GM21515 (cell line): Measurements from ENCODE around the gene ZNF862.

ENCODE experiments used
- ATAC-seq: cut with Tn5 transposase; IDR thresholded peaks from one replicate; pipeline ENCODE4 v1.9.1; 2021; ENCODE audit not compliant: unreplicated experiment

Gene ZNF862

DNA sequence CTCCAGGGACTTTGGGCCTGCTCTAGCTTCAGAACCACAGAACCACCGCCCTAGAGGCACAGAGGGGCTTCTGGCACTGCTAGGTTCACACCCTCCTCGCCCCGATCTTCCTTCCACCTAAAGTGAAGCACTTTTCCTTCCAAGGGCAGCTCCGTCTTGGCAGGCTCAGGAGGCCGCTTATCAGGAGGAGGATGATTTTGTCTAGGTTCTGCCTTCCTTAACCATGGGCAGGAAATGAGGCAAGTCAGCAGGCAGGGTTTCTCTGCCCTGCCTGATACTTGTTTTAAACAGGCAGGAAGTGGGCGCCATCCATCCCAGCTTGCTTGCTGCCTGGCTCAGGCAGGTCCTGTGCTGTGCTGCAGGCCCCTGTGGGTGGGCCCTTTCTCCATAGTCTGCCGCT, 27.3 kb downstream of the ZNF862 start:
- no peak for ATAC-seq

DNA sequence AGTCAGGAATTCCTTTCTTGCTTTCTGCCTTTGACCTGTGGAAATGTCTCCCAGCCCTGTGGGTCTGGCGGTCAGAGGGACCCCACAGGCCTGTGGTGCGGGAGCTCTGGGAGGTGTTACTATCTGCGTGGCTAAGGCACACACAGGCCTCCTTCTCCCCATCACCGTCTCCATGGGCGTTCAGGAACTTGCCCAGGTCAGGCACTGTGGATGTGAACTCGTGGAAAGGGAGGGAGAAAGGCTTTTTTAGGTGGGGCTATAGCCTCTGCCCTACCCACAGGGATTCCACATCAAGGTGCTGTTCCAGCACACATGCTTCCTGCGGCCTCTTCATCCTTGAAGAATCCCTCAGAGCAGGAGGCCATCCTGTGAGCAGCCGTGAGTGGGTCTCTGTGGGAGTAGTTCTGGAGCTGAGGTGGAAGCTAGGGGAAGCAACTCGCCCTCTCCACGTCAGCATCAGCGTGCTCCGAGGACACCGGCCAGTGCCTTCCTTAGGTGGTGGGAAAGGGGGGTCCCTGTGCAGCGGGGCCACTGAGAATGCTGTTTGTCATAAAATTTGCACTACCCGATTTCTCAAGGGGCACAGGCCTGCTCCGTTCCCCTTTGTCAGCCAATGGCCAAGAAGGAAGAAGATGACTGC, 28.1 kb downstream of the ZNF862 start:
- no peak for ATAC-seq

DNA sequence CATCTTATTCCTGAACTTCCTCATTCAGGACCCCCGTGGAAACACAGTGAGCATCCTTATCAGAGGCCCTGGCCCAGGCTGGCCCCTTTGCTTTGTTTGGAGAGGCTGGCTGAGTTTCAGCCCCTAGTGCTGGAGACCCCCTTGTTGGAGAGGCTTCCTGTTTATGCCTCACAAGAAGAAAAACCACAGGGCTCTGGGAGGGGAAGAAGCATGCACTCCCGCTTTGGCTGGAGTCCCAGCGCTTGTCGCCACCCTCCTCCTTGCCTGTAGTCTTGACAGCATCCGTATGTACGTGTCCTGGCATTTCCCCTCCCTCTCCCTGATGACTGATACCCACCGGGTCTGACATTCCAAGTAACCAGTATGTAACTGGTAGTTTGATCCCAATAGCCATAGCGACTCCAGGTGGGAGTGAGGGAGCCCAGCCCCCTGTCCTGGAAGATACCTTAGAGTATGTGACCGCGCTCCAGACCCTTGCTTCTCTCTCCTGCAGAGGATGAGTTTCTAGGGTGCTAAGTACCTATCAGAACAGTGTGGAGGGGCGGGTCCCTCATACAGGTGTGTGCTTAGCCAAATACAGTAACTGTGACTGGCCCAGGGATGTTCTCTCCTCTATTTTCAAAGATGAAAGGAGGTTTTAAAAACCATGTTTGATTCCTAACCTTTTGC, 28.7 kb downstream of the ZNF862 start:
- ATAC-seq, result no peak

DNA sequence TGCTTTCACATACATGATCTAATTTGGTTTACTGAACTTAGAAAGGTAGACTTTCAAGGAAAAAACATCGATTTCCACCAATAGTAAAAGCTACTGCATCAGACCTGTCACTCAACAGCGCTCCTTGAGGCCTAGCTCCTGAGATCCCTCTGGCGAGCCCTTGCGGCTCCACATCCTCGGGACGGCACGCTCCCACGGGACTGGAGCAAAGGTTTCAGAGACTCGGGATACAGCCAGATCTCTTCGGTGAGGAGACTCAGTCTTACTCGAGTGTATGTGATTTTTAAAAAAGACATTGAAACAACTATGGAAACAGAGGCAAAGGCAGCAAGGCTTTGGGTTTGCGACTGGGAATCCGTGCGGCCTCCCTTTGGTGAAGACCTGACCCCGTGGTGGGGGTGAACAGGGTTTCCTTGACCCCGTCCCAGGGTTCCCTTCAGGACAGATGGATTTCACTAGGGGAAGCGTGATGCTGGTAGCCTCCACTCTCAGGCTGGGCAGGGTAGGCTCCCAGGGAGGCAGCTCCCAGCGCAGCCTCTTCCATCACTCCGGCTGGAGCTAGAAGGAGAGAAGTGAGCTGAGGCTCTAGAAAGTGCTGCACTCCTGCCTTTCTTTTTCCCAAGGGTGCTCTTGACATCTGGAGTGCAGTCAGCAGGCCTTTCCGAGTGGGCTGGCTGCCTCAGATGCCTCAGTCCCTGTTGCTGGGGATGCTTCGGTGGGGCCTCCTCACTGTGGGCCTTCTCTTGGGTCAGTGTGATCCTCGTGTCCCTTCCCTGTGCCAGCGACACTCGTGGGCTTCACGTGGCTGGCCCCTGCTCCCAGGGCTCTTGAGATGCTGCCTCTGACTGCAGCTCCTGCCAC, 29.8 kb downstream of the ZNF862 start:
- ATAC-seq, result no peak

DNA sequence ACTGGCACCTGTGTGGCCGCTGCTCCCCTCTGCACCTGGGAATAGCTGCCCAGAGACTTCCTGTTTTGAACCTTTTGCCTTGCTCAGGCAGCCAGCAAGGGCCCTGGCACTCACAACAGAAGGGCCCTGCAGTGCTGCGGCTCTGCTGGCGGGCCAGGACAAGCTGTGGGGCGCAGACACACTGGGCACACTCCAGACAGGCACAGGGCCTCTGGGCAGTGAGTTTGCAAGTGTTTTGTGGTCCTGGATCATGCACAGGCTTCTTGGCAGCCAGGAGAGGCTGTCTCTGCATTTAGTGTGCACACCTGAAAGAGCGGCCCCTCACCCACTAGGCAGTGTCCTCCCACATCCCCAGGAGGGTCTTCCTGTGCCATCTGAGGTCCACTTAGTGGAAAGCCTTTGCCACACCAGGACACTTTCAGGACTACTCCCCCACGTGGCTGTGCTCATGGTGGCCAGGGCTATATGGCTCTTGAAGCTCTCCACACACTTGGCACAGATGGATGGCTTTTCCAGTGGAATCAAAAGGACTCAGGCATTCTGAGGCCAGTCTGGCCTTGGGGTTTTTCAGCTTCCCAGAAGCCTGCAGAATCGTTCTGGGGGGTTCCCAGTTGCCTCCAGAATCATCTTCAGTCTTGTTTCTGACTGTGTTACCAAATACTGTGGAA, 30.6 kb downstream of the ZNF862 start:
- no peak for ATAC-seq

DNA sequence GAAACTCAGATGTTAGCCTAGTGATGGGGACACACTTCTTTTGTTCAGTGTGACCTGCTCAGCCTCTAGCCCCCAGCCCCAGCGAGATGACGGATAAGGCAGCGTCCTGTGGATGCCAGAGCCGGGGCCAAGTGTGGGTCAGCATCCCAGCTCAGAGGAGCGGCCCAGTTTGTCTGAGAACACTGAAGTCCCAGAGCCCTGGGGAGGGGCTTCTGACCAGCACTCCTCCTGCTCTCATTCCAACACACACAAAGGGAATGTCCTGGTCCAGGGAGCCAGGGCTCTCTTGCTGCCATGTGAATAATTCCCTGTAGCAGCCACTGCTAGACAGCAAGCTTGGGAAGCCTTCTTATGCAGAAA, 31.1 kb downstream of the ZNF862 start:
- ATAC-seq, result no peak

DNA sequence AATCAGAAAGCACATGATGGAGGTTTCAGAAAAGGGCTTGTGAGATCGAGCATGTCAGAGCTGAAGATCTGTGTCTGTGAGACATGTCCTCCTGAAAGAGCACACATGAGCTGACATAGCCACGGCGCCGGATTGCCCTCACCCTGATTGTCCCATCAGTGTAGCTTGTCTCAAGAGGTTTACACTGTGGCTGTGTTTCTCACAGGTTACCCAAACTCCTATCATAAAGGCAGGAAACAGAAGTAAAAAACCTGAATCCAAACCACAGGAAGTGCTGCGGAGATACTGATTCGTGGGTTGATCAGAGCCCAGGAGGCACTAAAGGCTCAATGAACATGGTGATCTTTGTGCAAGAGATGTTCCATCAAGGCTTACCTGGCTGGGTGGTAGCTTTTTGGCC, 31.7 kb downstream of the ZNF862 start:
- no peak for ATAC-seq

DNA sequence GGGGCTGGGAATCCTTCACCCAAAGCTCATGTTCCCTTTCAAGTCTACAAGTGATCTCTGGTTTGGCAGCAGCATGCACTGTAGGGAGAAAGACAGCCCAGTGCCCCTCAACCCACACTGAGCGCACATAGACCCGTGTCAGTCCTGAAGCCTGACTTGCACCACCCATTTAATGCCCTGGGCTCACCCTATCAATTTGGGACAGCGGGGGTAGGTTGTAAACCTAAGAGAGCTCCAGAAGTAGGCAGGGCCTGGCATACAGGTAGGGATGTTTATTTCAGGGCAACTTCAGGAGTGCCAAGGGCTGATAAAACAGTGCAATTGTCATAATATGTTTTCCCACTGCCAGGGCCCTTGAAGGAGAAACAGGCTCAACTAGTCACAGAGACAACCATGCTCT, 32.1 kb downstream of the ZNF862 start:
- ATAC-seq, result no peak

DNA sequence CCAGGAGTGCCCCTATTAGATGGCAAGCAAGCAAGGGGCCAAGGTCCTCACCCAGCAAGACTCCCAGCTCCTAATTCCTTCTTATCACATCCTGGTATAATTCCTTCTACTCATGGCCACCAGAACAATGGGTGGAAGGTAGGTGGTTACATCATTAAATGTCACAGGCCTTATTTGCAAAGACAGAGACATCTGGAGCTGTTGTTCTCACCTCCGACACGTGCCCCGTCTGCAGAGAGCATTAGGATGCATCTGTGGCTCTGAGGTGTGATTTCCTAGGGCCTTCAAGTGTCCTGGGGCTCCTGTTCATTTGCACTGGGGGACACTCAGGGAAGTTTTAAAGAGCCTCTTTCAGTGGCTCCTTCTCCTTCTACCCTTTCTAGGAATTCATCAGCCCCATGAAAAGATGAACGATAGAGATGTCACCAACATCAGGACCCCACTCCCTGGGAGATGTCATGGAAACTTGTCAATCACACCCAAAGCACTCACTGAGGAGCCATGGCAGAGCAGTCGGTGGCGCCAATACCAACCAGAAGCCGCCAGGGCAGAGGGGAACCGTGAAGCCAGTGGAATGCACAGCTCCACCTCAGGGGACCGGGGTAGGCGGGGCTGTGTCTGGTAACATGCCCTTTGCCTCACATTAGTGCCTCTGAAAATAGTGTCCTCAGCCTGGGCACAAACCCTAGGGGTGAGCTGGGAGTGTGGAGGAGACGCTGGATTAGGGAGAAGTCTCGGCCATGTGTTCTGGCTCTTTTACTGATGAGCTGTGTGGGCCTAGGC, 32.7 kb downstream of the ZNF862 start:
- no peak for ATAC-seq

DNA sequence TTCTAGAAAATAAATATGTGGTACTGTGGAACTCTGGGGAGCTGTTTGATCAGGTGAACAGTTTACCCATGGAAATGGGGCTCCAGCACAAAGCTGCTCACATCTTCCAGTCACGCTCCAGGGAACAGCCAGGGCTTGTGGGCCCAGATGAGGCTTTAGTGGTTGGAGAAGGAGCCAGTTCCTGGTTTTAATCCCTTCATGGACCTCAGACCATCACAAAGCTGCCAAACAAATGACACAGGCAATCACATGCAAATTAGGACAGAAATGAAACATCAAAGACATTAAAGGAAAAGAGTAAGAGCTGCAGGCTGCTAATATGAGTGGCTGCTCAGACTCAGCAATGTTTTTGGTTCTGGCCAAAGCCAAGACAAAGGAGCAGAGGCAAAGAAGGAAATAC, 33.4 kb downstream of the ZNF862 start:
- no peak for ATAC-seq

DNA sequence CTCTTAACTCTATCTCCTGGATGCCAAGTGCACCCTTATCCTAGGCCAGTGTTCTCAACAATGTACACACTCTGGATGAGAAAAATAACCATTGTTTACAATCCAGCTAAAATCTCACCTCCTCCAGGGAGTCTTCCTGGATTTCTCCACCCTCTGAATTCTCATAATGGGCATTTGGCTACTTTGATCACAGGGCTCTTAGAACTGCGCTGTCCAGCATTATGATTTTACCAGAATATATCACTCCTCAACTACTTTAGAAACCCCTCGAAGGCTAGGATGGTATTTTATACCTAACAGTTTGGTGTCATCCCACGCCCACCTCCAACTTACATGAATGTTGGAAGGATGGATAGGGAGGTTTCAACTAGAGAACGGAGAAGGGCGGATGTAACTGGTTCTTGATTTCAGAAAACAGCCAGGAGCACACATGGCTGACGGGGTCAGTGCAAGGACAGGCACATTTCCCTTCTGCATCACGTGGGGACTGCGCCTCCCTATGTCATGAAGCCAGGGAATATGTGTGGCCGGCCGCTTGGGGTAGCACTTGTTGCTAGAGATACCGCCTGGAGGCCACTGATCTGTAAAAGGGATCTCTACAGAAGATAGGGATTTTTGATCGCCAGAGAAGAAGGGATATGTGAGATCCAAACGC, 34.4 kb downstream of the ZNF862 start:
- ATAC-seq, result no peak

DNA sequence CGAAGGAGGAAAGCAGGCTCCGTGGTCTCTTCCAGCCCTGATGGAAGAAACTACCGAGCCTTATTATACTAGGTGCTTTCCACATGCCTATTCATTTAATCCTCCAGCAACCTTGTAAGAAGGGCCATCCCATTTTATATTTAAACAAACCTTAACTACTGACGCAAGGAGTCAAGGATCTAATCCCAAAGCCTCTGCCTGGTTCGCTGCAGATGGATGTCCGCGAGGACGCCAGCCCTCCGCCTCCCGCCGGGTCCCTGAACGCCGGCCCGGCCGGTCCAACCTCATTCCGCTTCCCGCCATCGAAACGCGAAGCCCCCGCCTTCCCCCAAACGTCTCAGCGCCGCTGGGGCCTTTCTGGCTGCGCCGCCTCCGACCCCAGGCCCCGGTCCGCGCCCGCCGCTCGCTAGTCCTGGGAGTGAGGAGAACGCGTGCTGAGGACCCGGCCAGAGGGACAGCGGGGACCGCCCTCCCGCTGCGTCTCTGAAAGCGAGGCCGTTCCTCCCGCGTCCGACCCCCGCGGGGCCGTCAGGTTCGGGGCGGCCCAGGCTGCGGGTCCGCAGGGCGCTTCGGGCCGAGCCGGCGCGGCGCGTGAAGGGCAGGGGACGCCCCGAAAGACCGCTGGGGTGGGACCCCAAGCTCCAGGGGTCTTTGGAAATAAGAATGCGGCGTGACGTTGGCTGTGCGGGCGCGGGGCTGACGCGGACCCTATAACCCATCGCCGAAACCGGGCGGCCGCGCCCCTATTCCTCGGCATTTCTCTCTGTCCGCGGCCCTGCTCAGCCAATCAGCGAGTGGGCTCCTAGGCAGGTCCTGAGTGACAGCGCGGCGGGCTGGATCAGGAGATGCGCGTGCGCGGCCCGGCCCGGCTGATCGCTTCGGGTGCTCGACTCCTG, 35.1 kb downstream of the ZNF862 start, which contains the start of gene ATP6V0E2:
ATP6V0E2 (plus strand) TSS at position 896 of the 896 bp plus-strand sequence. CDS start 97 bp downstream, outside the sequence.
- ATAC-seq, result peak; percentile 93

DNA sequence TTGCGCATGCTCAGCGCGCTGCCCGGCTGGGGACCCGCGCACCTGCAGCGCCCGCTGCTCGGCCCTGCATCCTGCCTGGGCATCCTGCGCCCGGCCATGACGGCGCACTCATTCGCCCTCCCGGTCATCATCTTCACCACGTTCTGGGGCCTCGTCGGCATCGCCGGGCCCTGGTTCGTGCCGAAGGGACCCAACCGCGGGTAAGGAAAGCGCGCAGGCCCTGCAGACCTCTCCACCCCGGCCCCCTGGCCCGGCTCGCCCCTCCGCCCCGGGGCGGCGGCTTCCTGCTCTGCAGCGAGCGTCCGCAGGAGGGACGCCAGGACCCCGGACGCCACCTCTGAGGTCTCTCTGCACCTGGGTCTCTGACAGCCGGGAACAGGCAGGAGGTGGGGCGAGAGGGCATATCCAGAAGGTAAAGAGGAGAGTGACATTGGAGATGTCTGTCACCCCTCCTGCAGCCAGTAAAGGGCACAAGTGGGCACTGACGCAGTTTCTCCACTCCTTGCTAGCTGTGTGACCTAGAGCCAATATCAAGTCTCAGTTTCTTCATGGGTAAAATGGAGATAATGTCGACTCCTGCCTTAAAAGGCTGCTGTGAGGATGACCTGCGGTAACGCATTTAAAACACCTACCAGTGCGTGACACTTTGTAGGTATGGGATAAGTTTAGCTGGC, 35.9 kb downstream of the ZNF862 start:
- ATAC-seq, result peak; percentile 35

DNA sequence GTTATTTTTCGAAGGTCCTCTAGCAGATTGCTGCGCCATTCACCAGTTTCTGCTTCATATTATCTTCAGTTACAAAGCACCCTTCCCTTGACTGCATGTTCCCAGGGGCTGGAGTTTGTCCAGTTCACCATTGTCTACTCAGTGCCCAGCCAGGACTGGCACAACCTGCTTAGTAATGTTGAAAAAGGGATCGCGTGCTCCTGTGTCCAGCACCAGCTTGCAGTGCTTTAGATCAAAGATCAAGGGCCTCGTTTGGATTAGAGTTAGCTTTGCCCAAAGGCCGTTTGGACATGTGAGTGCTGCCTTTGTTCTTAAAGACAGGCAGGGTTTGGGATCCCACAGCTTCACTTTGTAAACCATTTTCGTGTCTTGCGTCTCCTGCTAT, 36.5 kb downstream of the ZNF862 start:
- ATAC-seq, result no peak

DNA sequence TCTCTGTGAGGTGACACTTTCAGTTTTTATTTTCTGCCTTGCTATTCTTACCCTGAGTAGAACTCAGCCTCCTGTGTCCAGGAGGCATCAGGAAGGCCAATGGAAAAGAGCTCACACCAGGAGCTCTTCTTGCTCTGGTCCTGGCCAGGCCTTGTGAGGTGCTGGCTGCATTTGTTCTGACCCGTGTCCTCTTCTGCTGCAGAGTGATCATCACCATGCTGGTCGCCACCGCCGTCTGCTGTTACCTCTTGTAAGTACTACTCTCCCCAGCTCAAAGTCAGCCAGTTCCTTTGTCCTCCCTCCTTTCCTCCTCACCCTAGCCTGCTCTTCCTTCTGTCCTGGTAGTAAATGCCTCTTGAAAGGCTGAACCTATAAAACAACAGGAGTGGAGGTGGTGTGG, 37.2 kb downstream of the ZNF862 start:
- no peak for ATAC-seq

DNA sequence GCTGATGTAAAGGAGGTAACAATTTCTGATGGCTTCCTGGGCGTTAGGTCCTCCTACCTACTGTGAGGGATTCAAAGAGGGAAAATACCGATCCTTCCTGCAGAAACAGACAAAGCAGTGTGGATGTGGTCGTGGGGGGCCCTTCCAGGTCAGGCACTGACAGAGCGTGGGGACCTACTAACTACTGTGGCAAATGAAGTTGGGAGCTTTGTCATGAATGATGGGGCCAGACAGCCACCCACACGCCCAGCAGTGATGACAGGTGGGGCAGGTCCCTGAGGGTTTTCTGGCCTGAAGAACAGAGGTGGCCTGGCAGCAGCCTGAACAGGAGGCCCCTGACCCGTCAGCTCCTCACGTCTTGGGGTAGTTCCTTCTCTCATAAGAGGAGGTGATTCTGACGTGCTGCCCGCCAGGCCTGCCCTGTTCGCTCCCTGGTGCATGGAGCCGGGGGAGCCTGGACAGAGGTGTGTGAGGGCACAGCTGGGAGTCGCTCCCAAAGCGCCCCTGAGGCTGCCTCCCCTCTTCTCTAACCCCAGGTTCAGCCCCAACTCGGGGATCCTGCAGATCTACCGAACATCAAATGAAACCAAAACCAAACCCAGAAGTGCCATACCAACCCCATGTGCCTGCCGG, 39.8 kb downstream of the ZNF862 start:
- ATAC-seq, result no peak

DNA sequence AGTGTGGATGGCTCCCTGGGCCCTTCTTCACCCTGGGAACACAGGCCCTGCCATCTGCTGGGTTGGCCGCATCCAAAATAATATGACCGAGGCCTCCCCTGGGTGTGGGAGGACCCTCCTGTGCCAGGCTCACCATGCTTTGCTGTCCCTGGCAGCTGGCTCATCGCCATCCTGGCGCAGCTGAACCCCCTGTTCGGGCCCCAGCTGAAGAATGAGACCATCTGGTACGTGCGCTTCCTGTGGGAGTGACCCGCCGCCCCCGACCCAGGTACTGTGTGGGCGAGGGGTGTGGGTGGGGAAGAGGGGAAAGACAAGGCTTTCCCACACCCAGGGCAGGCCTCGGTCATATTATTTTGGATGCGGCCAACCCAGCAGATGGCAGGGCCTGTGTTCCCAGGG, 40.3 kb downstream of the ZNF862 start:
- no peak for ATAC-seq

DNA sequence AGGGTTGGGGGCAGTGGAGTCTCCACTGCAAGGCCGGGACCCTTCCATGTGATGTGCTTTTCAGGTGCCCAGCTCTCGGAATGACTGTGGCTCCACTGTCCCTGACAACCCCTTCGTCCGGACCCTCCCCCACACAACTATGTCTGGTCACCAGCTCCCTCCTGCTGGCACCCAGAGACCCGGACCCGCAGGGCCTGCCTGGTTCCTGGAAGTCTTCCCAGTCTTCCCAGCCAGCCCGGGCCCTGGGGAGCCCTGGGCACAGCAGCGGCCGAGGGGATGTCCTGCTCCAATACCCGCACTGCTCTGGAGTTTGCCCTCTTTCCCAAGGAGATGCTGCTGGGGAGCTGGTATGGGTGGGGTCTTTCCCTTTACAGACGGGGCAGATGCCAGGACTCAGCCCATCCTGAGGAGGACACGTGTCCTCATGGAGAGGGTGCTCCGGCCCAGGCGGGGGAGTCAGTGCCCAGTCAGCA, 41.1 kb downstream of the ZNF862 start:
- no peak for ATAC-seq
